ENCODE data around the gene SPACA7. TPM values are rescaled to one million over a fixed set of nuclear protein-coding genes. Genes with fewer than 3 reads are reported as not detected.

Gene SPACA7
- polyA plus RNA-seq, 1 donor from 2014 or later = not detected

DNA sequence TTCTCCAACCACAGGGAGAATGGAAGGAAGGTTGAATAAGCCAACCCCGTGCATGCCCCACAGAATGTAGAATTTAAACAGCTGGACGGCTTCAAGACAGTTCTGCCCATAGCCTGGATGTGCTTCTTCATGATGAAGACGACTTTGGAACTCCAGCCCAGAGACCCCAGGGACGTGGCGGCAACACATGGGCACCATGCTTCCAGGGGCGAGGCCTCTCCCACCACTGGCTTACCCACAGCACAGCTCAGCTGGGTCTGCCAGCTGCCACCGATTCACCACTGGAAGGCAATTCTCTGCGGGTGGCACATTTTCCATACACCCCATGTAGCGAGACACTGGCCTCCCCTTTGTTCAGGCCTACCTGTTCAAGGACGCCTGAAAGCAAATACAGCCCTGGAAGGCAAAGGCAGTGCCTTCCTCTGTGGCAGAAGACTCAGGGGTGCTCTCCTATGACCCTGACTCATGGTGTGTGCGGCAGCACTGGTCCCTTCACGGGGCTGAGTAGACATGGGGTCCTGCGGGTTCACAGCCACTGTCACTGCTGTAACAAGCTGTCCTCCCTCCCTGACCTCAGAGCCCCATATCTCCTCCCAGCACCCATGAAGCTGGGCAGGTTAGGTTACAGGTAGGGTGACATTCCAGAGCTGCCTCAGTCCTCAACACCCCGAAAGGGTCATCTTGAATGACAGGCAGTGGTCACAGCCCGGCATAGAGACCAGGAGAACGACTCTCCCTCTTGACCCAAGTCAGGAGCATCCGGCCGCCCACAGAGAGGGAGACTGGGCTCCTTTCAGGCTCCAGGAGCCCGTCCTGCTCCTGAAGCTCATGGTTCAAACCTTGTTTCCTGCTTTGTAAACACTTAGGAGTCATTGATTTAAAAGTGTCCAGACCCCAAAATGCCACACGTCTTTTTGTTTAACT, 72.7 kb downstream of the SPACA7 start:
- no peaks in the 10 kb centered on the region for H3K9me3 ChIP-seq (ENCODE audit: low read length)
- no peaks in the 10 kb centered on the region for H3K79me2 ChIP-seq (replicated peaks; ENCODE audit: insufficient read depth, low read length)
- H3K9ac ChIP-seq (ENCODE audit: low read length) = no peak overlapping the region
- no peaks in the 10 kb centered on the region for H3K9me2 ChIP-seq (ENCODE audit: insufficient read depth, low read length)
- H3K27me3 ChIP-seq (ENCODE audit: insufficient read depth, low read depth, low read length) = no peaks in the 10 kb centered on the region
- TF ChIP-seq TAF1 (IDR thresholded peaks at IDR 0.05; ENCODE audit: low read depth) = no peak
- TF ChIP-seq SMC3 (conservative IDR thresholded peaks at IDR 0.05; ENCODE audit: poor library complexity) = no peak
- no peak for TF ChIP-seq RAD21 (conservative IDR thresholded peaks at IDR 0.05)
- no peak for TF ChIP-seq EZH2 (IDR thresholded peaks at IDR 0.05; ENCODE audit: borderline replicate concordance, insufficient read depth, low read length, poor library complexity, severe bottlenecking)
- TF ChIP-seq, protein P1, sequence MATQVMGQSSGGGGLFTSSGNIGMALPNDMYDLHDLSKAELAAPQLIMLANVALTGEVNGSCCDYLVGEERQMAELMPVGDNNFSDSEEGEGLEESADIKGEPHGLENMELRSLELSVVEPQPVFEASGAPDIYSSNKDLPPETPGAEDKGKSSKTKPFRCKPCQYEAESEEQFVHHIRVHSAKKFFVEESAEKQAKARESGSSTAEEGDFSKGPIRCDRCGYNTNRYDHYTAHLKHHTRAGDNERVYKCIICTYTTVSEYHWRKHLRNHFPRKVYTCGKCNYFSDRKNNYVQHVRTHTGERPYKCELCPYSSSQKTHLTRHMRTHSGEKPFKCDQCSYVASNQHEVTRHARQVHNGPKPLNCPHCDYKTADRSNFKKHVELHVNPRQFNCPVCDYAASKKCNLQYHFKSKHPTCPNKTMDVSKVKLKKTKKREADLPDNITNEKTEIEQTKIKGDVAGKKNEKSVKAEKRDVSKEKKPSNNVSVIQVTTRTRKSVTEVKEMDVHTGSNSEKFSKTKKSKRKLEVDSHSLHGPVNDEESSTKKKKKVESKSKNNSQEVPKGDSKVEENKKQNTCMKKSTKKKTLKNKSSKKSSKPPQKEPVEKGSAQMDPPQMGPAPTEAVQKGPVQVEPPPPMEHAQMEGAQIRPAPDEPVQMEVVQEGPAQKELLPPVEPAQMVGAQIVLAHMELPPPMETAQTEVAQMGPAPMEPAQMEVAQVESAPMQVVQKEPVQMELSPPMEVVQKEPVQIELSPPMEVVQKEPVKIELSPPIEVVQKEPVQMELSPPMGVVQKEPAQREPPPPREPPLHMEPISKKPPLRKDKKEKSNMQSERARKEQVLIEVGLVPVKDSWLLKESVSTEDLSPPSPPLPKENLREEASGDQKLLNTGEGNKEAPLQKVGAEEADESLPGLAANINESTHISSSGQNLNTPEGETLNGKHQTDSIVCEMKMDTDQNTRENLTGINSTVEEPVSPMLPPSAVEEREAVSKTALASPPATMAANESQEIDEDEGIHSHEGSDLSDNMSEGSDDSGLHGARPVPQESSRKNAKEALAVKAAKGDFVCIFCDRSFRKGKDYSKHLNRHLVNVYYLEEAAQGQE (IDR thresholded peaks at IDR 0.05; ENCODE audit: borderline replicate concordance) = no peak
- TF ChIP-seq POLR2AphosphoS5 (IDR thresholded peaks at IDR 0.05) = no peak
- TF ChIP-seq, protein P2, sequence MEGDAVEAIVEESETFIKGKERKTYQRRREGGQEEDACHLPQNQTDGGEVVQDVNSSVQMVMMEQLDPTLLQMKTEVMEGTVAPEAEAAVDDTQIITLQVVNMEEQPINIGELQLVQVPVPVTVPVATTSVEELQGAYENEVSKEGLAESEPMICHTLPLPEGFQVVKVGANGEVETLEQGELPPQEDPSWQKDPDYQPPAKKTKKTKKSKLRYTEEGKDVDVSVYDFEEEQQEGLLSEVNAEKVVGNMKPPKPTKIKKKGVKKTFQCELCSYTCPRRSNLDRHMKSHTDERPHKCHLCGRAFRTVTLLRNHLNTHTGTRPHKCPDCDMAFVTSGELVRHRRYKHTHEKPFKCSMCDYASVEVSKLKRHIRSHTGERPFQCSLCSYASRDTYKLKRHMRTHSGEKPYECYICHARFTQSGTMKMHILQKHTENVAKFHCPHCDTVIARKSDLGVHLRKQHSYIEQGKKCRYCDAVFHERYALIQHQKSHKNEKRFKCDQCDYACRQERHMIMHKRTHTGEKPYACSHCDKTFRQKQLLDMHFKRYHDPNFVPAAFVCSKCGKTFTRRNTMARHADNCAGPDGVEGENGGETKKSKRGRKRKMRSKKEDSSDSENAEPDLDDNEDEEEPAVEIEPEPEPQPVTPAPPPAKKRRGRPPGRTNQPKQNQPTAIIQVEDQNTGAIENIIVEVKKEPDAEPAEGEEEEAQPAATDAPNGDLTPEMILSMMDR (IDR thresholded peaks at IDR 0.05; ENCODE audit: poor library complexity, severe bottlenecking) = no peak
- no peaks in the 10 kb centered on the region for H4K20me1 ChIP-seq (ENCODE audit: insufficient read depth)
- H3K36me3 ChIP-seq (ENCODE audit: insufficient read depth, low read length) = no peaks in the 10 kb centered on the region
- no peak overlapping the region for H2AFZ ChIP-seq (ENCODE audit: low read depth, low read length)
- no peak overlapping the region for H3K27ac ChIP-seq (ENCODE audit: low read length)
- H3K4me3 ChIP-seq (ENCODE audit: low read length) = no peak overlapping the region
- H3F3A ChIP-seq (ENCODE audit: insufficient read depth, low read length, poor library complexity, severe bottlenecking) = no peaks in the 10 kb centered on the region
- no peak overlapping the region for H3K4me2 ChIP-seq (ENCODE audit: low read length)

DNA sequence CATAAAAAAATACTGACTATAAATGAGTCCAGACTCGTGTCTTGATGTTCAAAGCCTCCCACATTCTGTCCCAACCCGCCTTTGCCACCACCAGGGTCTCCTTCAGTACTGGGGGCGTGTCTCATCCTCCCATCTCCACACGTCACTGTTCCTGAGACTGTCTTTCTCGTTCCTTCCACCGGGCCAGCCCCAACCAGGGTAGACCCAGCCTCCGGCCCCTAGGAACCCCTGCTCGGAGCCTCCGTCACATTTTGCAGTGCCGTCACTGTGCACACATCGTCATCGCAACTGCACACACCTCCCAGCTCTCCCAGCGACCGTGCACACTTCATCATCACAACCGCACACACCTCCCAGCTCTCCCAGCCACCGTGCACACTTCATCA, 73.4 kb downstream of the SPACA7 start:
- no peak overlapping the region for H2AFZ ChIP-seq (ENCODE audit: low read depth, low read length)
- no peaks in the 10 kb centered on the region for H3K9me3 ChIP-seq (ENCODE audit: low read length)
- no peaks in the 10 kb centered on the region for H3F3A ChIP-seq (ENCODE audit: insufficient read depth, low read length, poor library complexity, severe bottlenecking)
- H3K4me2 ChIP-seq (ENCODE audit: low read length) = no peak overlapping the region
- H3K79me2 ChIP-seq (replicated peaks; ENCODE audit: insufficient read depth, low read length) = no peaks in the 10 kb centered on the region
- no peaks in the 10 kb centered on the region for H4K20me1 ChIP-seq (ENCODE audit: insufficient read depth)
- H3K9ac ChIP-seq (ENCODE audit: low read length) = no peak overlapping the region
- TF ChIP-seq EP300 (conservative IDR thresholded peaks at IDR 0.05; ENCODE audit: poor library complexity, severe bottlenecking) = no peak
- TF ChIP-seq TAF1 (IDR thresholded peaks at IDR 0.05; ENCODE audit: low read depth) = no peak
- TF ChIP-seq MXI1 (conservative IDR thresholded peaks at IDR 0.05; ENCODE audit: poor library complexity, severe bottlenecking) = no peak
- TF ChIP-seq RAD21 (conservative IDR thresholded peaks at IDR 0.05) = no peak
- TF ChIP-seq EZH2 (IDR thresholded peaks at IDR 0.05; ENCODE audit: borderline replicate concordance, insufficient read depth, low read length, poor library complexity, severe bottlenecking) = no peak
- no peak for TF ChIP-seq POLR2AphosphoS5 (IDR thresholded peaks at IDR 0.05)
- no peaks in the 10 kb centered on the region for H3K9me2 ChIP-seq (ENCODE audit: insufficient read depth, low read length)
- H3K36me3 ChIP-seq (ENCODE audit: insufficient read depth, low read length) = no peaks in the 10 kb centered on the region
- H3K4me3 ChIP-seq (ENCODE audit: low read length) = no peak overlapping the region
- H3K27ac ChIP-seq (ENCODE audit: low read length) = no peak overlapping the region
- no peaks in the 10 kb centered on the region for H3K27me3 ChIP-seq (ENCODE audit: insufficient read depth, low read depth, low read length)
